Left forelimb (tissue), 1 donor: ENCODE results near the gene CST3.

ENCODE experiments used
- DNase-seq: peaks from one replicate; pipeline ENCODE4 v3.0.0-alpha.2; 2018; ENCODE audit warnings: low spot score

The CST3 gene

DNA sequence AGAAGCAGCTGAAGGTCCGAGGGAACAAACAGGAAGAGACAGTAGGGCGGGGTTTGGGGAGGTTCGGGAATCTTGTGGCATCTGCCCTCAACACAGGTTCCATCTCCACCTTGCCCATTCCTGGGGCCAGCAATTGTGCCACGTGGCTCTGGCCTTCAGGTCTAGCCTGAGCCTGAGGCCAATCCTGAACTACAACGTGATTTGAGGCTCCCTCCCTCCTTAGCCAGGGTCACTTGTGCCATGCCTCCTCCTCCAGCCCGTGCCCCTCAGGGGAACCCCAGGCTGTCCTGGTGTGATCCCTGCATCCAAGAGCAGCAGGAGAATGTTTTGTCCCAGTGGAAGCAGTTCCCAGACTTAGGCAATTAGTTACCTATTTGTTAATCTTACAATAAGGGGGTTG is 35.1 kb downstream of the CST3 start:
- no peak for DNase-seq

DNA sequence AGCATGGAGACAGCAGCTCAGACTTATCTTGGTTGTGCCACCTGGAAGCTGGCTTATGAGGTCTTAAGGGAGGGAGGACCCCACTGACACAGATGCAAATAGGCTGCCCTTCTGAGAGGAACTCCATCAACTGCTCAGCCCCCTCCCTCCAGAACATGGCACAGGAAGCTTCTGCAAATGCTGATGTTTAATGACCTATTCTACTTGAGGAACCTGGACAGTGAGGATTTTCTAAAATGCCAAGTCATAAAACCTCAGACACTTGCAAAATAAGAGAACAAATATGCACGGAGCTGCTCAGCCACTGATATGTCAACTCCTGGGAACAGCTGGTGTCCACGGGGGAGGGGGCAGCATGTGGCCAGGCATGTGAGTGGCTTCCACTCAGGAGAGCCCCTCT is 35.5 kb downstream of the CST3 start:
- no peak for DNase-seq

DNA sequence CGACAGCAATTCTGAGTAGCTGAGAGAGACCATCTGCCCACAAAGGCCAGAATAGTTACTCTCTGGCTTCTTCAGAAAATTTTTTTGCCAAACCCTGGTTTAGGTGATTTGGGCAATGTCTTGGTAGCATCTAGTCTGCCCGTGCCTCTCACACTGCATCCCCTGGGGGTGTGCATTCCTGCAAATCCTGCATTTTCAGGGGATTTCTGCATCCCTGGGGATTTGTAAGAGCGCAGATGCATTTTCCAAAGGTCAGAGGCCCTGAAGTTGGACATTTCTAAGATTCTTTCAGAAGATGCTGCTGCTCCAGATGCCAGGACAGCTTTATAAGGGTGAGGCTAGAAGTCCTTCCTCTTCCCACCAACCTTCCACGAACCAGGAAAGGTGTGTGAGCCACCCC is 36.0 kb downstream of the CST3 start:
- DNase-seq, result no peak

DNA sequence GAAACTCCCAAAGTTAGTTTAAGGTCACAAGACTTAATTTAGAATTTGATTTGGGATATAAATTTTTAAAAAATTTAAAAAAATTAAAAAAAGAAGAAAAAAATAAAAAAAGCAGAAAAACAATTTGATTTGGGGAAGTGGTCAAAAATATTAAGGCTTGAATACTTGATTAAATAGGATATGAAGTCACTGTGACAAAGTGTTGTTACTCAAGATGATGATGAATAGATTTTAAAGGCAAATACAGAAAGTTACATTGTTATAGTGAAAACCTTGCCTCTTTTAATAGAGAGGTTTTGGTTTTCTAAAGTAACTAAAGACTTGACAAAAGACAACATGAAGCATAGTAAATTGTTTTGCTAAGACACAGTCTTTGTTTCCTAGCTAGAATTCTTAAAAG is 39.3 kb downstream of the CST3 start:
- no peak for DNase-seq

GRCh38 chr20:23596579-23597250 is 41.0 kb downstream of the CST3 start:
- DNase-seq, result no peak

DNA sequence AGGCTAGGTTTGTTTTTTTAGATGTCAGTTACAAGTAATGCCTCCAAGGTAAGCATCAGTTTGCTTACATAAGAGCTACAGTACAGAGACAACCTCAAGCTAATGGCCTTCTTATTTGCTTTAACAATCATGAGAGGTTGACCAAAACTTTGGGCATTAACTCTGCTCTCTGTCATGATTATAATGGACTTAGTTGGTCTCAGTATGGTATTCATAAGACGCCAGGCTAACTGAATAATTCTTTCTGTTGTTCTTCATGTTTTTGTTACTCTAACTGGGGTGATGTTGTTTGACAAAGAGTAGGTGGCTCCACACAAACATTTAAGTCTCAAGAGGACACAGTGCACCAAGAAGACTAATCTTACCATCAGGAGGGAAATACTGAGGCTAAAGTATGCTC is 41.8 kb downstream of the CST3 start:
- no peak for DNase-seq

- peak; percentile 23 for DNase-seq
Observed at GRCh38 chr20:23588434-23589403, 49.0 kb downstream of the CST3 start.

- no peak for DNase-seq
Observed at GRCh38 chr20:23587631-23588030, 50.1 kb downstream of the CST3 start.

DNA sequence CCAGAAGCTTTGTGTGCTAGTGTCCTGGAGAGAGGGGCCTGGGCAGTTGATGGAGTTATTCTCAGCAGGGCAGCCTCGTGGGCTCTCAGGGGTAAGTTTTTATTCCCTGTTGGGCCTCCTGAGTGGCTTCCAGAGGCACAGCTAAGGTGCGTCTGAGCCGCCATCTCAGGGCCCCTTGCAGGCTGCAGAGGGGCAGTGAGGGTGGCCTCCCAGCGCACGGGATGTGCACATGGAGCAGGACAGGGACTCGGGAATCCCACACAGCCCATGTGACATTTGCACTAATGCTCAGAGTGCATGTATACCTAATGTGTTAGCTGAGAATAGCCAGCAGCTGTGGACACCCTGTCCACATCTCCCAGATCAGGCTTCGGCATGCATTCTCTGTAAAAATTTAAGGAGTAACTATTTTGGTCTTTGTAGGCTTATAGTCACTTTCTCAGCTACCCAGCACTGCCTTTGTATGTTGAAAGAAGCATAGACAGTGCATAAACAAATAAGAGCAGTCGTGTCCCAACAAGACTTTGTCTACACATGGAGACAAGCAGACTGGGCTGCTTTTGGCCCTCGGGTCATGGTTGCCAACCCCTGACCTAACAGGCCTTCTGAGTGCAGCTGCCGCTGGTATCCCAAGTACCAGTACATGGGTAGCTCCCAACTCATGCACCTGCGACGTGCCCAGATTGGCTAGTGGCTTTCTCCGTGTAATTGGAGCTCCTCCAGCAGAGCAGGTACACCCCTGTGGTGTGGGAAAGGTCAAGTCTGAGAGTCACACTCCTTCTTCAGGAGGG is 50.8 kb downstream of the CST3 start:
- peak; percentile 41 for DNase-seq

- DNase-seq, result peak; percentile 34
Observed at GRCh38 chr20:23585808-23586734, 51.7 kb downstream of the CST3 start.

DNA sequence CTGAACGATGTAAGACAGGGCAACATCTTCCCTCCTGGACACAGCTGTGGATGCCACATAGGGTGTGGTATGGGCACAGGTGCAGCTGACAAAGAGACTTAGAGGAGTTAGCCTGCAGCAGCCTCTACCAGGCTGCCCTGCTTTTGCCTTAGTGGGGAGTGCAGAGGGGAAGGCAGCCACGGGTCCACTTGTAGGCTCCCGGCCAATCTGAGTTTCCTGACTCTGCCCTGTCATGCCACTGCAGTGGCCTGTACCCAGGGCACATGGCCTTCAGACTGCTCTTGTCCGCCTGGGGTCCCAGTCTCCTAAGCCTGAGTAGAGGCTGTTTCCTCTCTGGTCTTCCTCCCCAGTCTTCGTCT is 52.3 kb downstream of the CST3 start:
- peak; percentile 46 for DNase-seq

- peak; percentile 22 for DNase-seq
Observed at GRCh38 chr20:23584434-23585199, 53.1 kb downstream of the CST3 start.
